LNCAP (cell line): ENCODE data around the gene KCTD10.

Source experiments
- TF ChIP-seq, protein P1 (sequence below): fragments of 450-650 bp; IDR thresholded peaks from 2 replicates; pipeline ENCODE4 v1.5.1; 2017; ENCODE audit warnings: mild to moderate bottlenecking

Gene KCTD10

DNA sequence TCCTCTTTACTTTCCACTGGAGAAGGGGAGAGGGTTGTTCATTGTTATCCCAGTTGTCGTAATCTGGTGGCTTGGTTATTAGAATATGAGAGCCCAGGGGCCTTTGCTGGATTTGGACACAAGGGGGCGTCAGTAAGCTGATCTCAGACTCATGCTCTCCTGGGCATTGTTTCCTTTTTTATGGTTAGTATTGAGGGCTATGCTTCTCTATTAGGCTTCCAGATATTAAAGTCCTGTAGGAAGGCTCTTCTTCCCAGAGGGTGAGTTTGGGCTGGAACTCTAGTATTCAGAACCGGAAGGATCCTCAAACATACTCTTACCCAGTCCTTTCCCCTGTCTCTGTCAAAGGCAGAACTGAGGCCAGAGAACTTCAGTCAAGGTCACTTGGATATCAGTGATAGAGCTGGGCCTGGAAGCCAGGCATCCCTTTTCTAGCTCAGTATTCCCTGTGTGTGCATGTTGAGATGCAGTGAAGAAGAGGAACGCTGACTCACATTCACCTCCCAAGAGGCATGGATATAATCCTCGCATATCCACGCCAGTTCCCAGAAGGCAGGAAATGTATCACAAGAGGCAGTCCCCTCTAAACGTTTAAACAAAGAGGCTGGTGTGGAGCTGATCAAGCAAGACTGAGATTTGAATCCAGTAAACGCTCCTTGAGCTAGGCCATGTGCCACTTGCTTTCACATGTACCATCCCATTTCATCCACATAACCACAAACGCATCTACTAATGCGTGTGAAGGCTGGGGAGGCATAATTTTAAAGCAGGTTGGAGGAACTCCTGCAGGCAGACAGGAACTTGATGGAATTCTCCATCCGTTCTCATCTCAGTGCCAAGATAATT, 41.9 kb upstream of the KCTD10 start:
- TF ChIP-seq, protein P1, sequence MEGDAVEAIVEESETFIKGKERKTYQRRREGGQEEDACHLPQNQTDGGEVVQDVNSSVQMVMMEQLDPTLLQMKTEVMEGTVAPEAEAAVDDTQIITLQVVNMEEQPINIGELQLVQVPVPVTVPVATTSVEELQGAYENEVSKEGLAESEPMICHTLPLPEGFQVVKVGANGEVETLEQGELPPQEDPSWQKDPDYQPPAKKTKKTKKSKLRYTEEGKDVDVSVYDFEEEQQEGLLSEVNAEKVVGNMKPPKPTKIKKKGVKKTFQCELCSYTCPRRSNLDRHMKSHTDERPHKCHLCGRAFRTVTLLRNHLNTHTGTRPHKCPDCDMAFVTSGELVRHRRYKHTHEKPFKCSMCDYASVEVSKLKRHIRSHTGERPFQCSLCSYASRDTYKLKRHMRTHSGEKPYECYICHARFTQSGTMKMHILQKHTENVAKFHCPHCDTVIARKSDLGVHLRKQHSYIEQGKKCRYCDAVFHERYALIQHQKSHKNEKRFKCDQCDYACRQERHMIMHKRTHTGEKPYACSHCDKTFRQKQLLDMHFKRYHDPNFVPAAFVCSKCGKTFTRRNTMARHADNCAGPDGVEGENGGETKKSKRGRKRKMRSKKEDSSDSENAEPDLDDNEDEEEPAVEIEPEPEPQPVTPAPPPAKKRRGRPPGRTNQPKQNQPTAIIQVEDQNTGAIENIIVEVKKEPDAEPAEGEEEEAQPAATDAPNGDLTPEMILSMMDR: peak; percentile 90

DNA sequence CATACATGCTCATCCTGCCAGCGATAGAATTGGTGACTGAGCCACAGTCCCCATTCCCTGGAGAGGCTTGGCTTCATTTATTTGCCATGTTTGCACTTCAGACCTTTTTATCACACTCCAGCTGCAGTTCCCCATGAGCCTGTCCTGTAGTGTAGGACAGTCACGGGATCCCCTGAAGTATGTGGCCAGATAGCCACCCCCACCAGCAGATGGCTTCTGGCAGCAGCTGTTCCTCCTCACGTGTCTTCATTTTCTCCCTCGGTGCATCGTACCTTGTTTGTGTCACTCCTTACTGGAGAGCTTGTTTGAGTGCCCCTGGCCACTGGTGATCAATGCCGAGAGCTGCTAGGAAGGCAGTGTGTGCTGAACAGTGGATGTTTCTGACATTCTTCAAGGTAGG, 40.5 kb upstream of the KCTD10 start:
- TF ChIP-seq, protein P1: no peak

DNA sequence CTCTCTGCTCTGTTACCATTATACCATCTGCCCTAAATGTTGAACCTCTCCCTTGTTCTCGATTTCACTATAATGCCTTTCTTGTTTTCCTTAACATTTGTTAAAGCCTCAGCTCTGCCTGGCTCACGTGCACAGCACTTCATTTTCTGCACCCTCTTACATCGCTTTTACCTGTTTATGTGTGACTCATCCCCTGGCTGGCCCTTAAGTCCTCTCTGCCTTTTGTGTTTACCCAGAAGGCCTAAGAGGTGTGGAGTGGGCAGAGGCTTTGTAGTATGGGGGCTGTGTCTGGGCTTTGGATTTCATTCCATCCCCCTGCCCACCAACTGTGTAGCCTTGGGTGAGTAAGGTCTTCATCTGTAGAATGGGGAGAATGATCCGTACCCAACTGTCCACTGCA, 36.9 kb upstream of the KCTD10 start:
- TF ChIP-seq, protein P1: no peak

DNA sequence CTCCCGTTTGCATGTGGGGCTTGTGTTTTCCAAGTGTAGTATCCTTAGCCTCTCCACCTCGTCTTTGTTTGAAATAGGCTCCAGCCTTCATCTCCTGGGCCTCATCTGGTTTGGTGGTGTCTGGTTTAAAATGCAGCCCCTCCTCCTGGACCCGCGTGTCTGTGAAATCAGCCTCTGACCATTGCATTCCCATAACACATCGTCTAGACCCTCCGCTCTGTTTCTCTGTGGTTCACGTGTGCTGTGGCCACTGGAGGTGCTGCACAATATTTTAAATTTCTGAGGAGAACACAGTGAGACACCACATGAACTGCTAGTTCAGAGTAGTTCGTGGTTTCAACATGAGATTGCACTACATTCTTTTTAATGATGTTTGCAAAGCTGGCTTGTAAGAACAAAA, 36.0 kb upstream of the KCTD10 start:
- TF ChIP-seq, protein P1: no peak

DNA sequence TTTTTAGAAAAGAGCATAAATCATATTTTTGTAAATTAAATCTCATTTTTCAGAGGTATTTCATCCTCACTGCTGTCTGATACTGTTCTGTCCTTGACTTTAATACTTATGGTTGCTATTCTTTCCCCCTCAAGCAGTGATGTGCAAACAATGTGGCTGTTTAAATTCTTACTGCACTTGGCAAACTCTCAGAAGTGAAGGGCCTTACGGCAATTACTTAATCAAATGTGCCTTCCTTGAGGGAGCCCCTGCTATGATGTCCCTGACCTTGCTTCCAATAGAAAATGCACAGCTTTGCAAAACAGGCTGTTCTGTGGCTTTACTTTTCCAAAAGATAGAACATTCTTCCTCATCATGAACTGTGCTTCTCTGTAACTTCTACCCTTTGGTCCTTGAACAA, 35.5 kb upstream of the KCTD10 start:
- TF ChIP-seq, protein P1: no peak

DNA sequence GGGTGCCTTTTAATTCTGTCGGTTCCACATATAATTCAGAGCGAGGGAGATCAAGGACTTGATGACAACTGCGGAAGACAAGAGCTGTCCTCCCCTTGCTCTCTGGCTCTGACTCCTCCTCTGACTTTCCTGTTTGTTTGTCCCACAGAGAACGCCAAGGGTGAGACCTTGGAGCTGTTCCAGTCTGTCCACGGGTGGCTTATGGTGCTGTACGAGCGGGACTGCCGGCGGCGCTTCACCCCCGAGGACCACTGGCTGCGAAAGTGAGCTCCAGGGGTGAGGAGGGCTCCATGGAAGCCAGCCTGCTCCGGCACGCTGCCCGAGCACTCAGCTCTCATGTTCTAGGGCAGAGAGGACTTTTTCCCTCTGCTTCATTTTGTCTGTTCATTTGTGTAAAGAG, 33.1 kb upstream of the KCTD10 start:
- TF ChIP-seq, protein P1: no peak

DNA sequence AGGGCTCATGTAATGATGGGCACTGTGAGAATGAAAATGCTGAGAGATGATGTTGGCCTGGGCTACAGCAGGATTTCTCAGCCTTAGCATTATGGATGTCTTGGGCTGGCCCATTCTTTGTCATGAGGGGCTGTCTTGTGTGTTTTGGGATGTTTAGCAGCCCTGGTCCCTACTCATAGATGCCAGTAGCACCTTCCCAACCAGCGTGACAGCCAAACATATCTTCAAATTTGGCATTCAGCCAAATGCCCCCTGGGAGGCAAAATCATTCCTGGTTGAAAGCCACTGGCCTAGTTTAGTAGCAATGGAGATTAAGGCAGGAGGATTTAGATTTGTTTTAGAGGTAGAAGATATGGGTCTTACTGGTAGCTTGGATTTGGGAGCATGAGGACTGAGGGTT, 27.0 kb upstream of the KCTD10 start:
- TF ChIP-seq, protein P1: no peak

DNA sequence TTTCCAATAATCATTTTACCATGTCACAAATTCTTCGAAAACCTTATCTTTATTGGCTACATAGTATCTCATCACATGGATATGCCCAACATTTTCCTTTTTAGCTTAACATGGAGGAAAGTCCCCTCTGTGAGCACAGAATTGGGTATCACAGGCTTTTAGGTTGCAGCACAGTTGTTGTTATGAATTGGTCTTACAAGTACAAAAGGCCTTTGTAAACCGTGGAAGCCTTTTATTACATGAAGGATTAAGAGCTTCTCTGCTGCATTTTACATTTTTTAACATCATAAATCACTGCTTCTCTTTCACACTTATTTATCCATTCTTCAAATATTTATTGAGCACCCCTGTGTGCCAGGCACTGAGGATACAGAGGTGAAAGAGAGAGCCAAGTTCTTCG, 26.5 kb upstream of the KCTD10 start:
- TF ChIP-seq, protein P1: no peak
